Measurements from ENCODE around the gene ZC3HAV1L. TPM values are rescaled to one million over a fixed set of nuclear protein-coding genes. Genes with fewer than 3 reads are reported as not detected.
"Not testable (repeated sequence)": the region's sequence is repeated elsewhere in the genome, so short reads cannot be mapped to it uniquely, and the experiment has no call there.

Gene ZC3HAV1L
- total RNA-seq, result 10 to 100 TPM; 14.9 to 16.5 TPM

- H3K27ac Mint-ChIP-seq, result peak within 1 kb of the TSS; percentile 88
- peak; percentile 58 for DNase-seq
- H3K4me3 Mint-ChIP-seq, result peak within 1 kb of the TSS; percentile 82
- peaks cover 39% of the 10 kb centered on the region for H3K4me1 Mint-ChIP-seq
- H3K9me3 Mint-ChIP-seq, result no peaks in the 10 kb centered on the region
- peaks cover 4% of the 10 kb centered on the region for H3K27me3 Mint-ChIP-seq
- peaks cover 20% of the 10 kb centered on the region for H3K36me3 Mint-ChIP-seq (ENCODE audit: low read depth)
- POLR2A ChIA-PET, result no interaction called here
- CTCF ChIA-PET, result interaction anchor here (0.8 to 2.2 kb wide), 5 partner anchors 12 to 149 kb away, joined by 3 to 7 read pairs (median 4); no protein-coding TSS in a partner anchor
Measured at GRCh38 chr7:139035586-139036353, at the start of gene ZC3HAV1L. TSS of gene ZC3HAV1L (minus strand) at chr7:139036042. CDS start at chr7:139036017, 25 bp downstream.

- CTCF ChIA-PET, result interaction anchor here (0.6 to 6.7 kb wide), 4 partner anchors 9 to 94 kb away, joined by 3 to 38 read pairs (median 4); no protein-coding TSS in a partner anchor
- POLR2A ChIA-PET, result no interaction called here
- Mint-ChIP-seq H3K4me3 (no peak overlapping the region), H3K9me3 (peaks cover 9% of the 10 kb centered on the region), H3K27me3 (no peaks in the 10 kb centered on the region), H3K36me3 (ENCODE audit: low read depth) (peaks cover 94% of the 10 kb centered on the region), H3K27ac (peak overlapping the region; percentile 78), H3K4me1 (peaks cover 92% of the 10 kb centered on the region)
- DNase-seq, result no peak
Measured at GRCh38 chr7:139084709-139085108, 48.9 kb upstream of the ZC3HAV1L start.

GRCh38 chr7:139081584-139081983 lies 45.7 kb upstream of the ZC3HAV1L start:
- H3K4me3 Mint-ChIP-seq, result peak overlapping the region; percentile 21
- POLR2A ChIA-PET, result no interaction called here
- CTCF ChIA-PET, result interaction anchor here (0.6 to 2.9 kb wide), 3 partner anchors 11 to 22 kb away, joined by 3 to 13 read pairs (median 4); no protein-coding TSS in a partner anchor

GRCh38 chr7:139080905-139081304 lies 45.1 kb upstream of the ZC3HAV1L start:
- CTCF ChIA-PET, result interaction anchor here (1.1 to 2.9 kb wide), 3 partner anchors 11 to 22 kb away, joined by 3 to 13 read pairs (median 3); no protein-coding TSS in a partner anchor

More at GRCh38 chr7:139081584-139081983, 45.7 kb upstream of the ZC3HAV1L start:
- no peak for DNase-seq
- no peaks in the 10 kb centered on the region for H3K9me3 Mint-ChIP-seq
- H3K4me1 Mint-ChIP-seq, result peaks cover 90% of the 10 kb centered on the region
- H3K27ac Mint-ChIP-seq, result peak overlapping the region; percentile 75
- H3K27me3 Mint-ChIP-seq, result no peaks in the 10 kb centered on the region
- peaks cover 93% of the 10 kb centered on the region for H3K36me3 Mint-ChIP-seq (ENCODE audit: low read depth)

GRCh38 chr7:139079861-139080260 lies 44.0 kb upstream of the ZC3HAV1L start:
- no peak for DNase-seq
- peaks cover 93% of the 10 kb centered on the region for H3K36me3 Mint-ChIP-seq (ENCODE audit: low read depth)

More at GRCh38 chr7:139080905-139081304, 45.1 kb upstream of the ZC3HAV1L start:
- H3K27me3 Mint-ChIP-seq, result no peaks in the 10 kb centered on the region
- H3K27ac Mint-ChIP-seq, result peak overlapping the region; percentile 75
- DNase-seq, result no peak
- H3K4me3 Mint-ChIP-seq, result peak overlapping the region; percentile 21
- POLR2A ChIA-PET, result no interaction called here
- H3K36me3 Mint-ChIP-seq (ENCODE audit: low read depth), result peaks cover 93% of the 10 kb centered on the region
- H3K4me1 Mint-ChIP-seq, result peaks cover 83% of the 10 kb centered on the region
- H3K9me3 Mint-ChIP-seq, result no peaks in the 10 kb centered on the region

GRCh38 chr7:139078911-139079310 lies 43.1 kb upstream of the ZC3HAV1L start:
- CTCF ChIA-PET, result interaction anchor here (0.6 kb wide), 1 partner anchor 11 kb away, joined by 3 read pairs; no protein-coding TSS in a partner anchor
- Mint-ChIP-seq H3K36me3 (ENCODE audit: low read depth) (peaks cover 89% of the 10 kb centered on the region), H3K4me3 (no peak overlapping the region)

More at GRCh38 chr7:139079861-139080260, 44.0 kb upstream of the ZC3HAV1L start:
- CTCF ChIA-PET, result interaction anchor here (0.6 to 2.9 kb wide), 5 partner anchors 9 to 101 kb away, joined by 3 to 13 read pairs (median 3); no protein-coding TSS in a partner anchor
- no peak overlapping the region for H3K4me3 Mint-ChIP-seq
- H3K4me1 Mint-ChIP-seq, result peaks cover 77% of the 10 kb centered on the region
- POLR2A ChIA-PET, result no interaction called here
- peak overlapping the region; percentile 64 for H3K27ac Mint-ChIP-seq
- no peaks in the 10 kb centered on the region for H3K9me3 Mint-ChIP-seq
- no peaks in the 10 kb centered on the region for H3K27me3 Mint-ChIP-seq

GRCh38 chr7:139078399-139078798 lies 42.6 kb upstream of the ZC3HAV1L start:
- CTCF ChIA-PET, result interaction anchor here (0.6 kb wide), 1 partner anchor 12 kb away, joined by 3 read pairs; no protein-coding TSS in a partner anchor
- Mint-ChIP-seq H3K27me3 (no peaks in the 10 kb centered on the region), H3K36me3 (ENCODE audit: low read depth) (peaks cover 89% of the 10 kb centered on the region), H3K9me3 (no peaks in the 10 kb centered on the region), H3K4me1 (peaks cover 73% of the 10 kb centered on the region), H3K4me3 (no peak overlapping the region), H3K27ac (peak overlapping the region; percentile 19)
- DNase-seq, result no peak
- POLR2A ChIA-PET, result interaction anchor here (0.7 kb wide), 1 partner anchor 29 kb away, joined by 3 read pairs; no protein-coding TSS in a partner anchor

More at GRCh38 chr7:139078911-139079310, 43.1 kb upstream of the ZC3HAV1L start:
- H3K27me3 Mint-ChIP-seq, result no peaks in the 10 kb centered on the region
- H3K9me3 Mint-ChIP-seq, result no peaks in the 10 kb centered on the region
- no peak for DNase-seq
- peaks cover 73% of the 10 kb centered on the region for H3K4me1 Mint-ChIP-seq
- peak overlapping the region; percentile 77 for H3K27ac Mint-ChIP-seq
- POLR2A ChIA-PET, result interaction anchor here (0.7 kb wide), 1 partner anchor 29 kb away, joined by 3 read pairs; no protein-coding TSS in a partner anchor

- H3K4me3 Mint-ChIP-seq, H3K27me3 Mint-ChIP-seq, DNase-seq, H3K9me3 Mint-ChIP-seq, POLR2A ChIA-PET: not testable (repeated sequence)
- Mint-ChIP-seq H3K27ac (peak overlapping the region; percentile 76), H3K36me3 (ENCODE audit: low read depth) (peaks cover 83% of the 10 kb centered on the region), H3K4me1 (peaks cover 71% of the 10 kb centered on the region)
- CTCF ChIA-PET, result interaction anchor here (19.6 kb wide), 1 partner anchor 30 kb away, joined by 225 read pairs; no protein-coding TSS in a partner anchor
Measured at GRCh38 chr7:139077706-139078105, 41.9 kb upstream of the ZC3HAV1L start.

GRCh38 chr7:139075871-139076686 lies 40.2 kb upstream of the ZC3HAV1L start:
- ChIA-PET CTCF (interaction anchor here (0.8 to 19.6 kb wide), 17 partner anchors 10 to 190 kb away, joined by 3 to 225 read pairs (median 6); no protein-coding TSS in a partner anchor), POLR2A (no interaction called here)
- DNase-seq, result no peak
- Mint-ChIP-seq H3K27me3 (no peaks in the 10 kb centered on the region), H3K4me1 (peaks cover 72% of the 10 kb centered on the region), H3K27ac (peak overlapping the region; percentile 81), H3K9me3 (no peaks in the 10 kb centered on the region), H3K36me3 (ENCODE audit: low read depth) (peaks cover 84% of the 10 kb centered on the region), H3K4me3 (no peak overlapping the region)

GRCh38 chr7:139075031-139075652 lies 39.3 kb upstream of the ZC3HAV1L start:
- H3K27me3 Mint-ChIP-seq, result no peaks in the 10 kb centered on the region
- H3K4me3 Mint-ChIP-seq, result peak overlapping the region; percentile 54
- H3K4me1 Mint-ChIP-seq, result peaks cover 63% of the 10 kb centered on the region
- ChIA-PET POLR2A (interaction anchor here (0.7 kb wide), 1 partner anchor 9 kb away, joined by 3 read pairs; no protein-coding TSS in a partner anchor), CTCF (interaction anchor here (0.6 to 19.6 kb wide), 24 partner anchors 9 to 191 kb away, joined by 3 to 225 read pairs (median 5); partner anchors contain the start of gene ZC3HAV1L)
- peak overlapping the region; percentile 70 for H3K27ac Mint-ChIP-seq
- peaks cover 77% of the 10 kb centered on the region for H3K36me3 Mint-ChIP-seq (ENCODE audit: low read depth)
- no peaks in the 10 kb centered on the region for H3K9me3 Mint-ChIP-seq
- DNase-seq, result peak; percentile 83

GRCh38 chr7:139072796-139073195 lies 37.0 kb upstream of the ZC3HAV1L start:
- no peak for DNase-seq
- H3K9me3 Mint-ChIP-seq, result no peaks in the 10 kb centered on the region
- ChIA-PET CTCF (interaction anchor here (0.7 to 19.6 kb wide), 3 partner anchors 22 to 37 kb away, joined by 3 to 225 read pairs (median 6); no protein-coding TSS in a partner anchor), POLR2A (no interaction called here)
- H3K4me3 Mint-ChIP-seq, result peak overlapping the region; percentile 62
- H3K27me3 Mint-ChIP-seq, result no peaks in the 10 kb centered on the region
- peak overlapping the region; percentile 79 for H3K27ac Mint-ChIP-seq
- H3K36me3 Mint-ChIP-seq (ENCODE audit: low read depth), result peaks cover 71% of the 10 kb centered on the region
- peaks cover 56% of the 10 kb centered on the region for H3K4me1 Mint-ChIP-seq

Data from activated CD4-positive, alpha-beta T cell treated with anti-CD3 and anti-CD28 coated beads, Interleukin-2, amount 10 ng/mL, durations not matched to agents 7 days and 5 days (primary cell).